ENCODE data around the gene ARSB. TPM values are rescaled to one million over a fixed set of nuclear protein-coding genes. Genes with fewer than 3 reads are reported as not detected.

ARSB gene
- total and polyA plus RNA-seq, 10 of the 15 experiments (the other 5 are each of a cell fraction or from before 2014, with no cell fraction given): 1.2 to 8.2 (median 6.1) TPM

GRCh38 chr5:78923622-78923970, 61.5 kb downstream of the ARSB start:
- TF ChIP-seq IKZF1 (conservative IDR thresholded peaks at IDR 0.05) (0 out of 2 replicates have a peak, but pooled peaks have one; percentile 1), MTA2 (IDR thresholded peaks at IDR 0.05; ENCODE audit: low read depth) (no peak)
- Histone ChIP-seq H3K4me3 (no peak overlapping the region), H4K20me1 (ENCODE audit: control insufficient read depth, insufficient read depth) (no peaks in the 10 kb centered on the region), H3K9ac (ENCODE audit: control insufficient read depth, insufficient read depth, low read length) (no peak overlapping the region), H3K4me1 (ENCODE audit: control insufficient read depth, insufficient read depth, low read length) (peaks cover 3% of the 10 kb centered on the region; the same call in 1 of the 2 replicates), H3K4me2 (ENCODE audit: control insufficient read depth, insufficient read depth) (no peak overlapping the region), H2AFZ (ENCODE audit: control insufficient read depth, low read depth, low read length) (no peak overlapping the region), H3K27ac (ENCODE audit: control insufficient read depth, insufficient read depth) (no peak overlapping the region), H3K36me3 (ENCODE audit: control insufficient read depth in 2 of 2, insufficient read depth in 2 of 2, low read length in 1 of 2) (no peaks in the 10 kb centered on the region; a peak in 1 of 4 replicates), H3K79me2 (ENCODE audit: control insufficient read depth, insufficient read depth, low read length) (no peaks in the 10 kb centered on the region), H3K9me3 (replicated peaks; ENCODE audit: control insufficient read depth, insufficient read depth, low read length) (no peaks in the 10 kb centered on the region), H3K27me3 (replicated peaks in 1 of 2; ENCODE audit: control insufficient read depth in 2 of 2, insufficient read depth in 2 of 2, low read length in 1 of 2) (no peaks in the 10 kb centered on the region)
- ChIA-PET POLR2A (interaction anchor here (1.2 kb wide), 1 partner anchor 11 kb away, joined by 4 read pairs; no protein-coding TSS in a partner anchor), SMC1A (ENCODE audit: uncharacterized antibody, unreplicated experiment) (interaction anchor here (0.9 to 3.5 kb wide), 10 partner anchors 9 to 379 kb away, joined by 3 to 18 read pairs (median 8); no protein-coding TSS in a partner anchor), RAD21 (ENCODE audit: unreplicated experiment) (interaction anchor here (0.7 to 2.0 kb wide), 7 partner anchors 12 to 209 kb away, joined by 3 to 5 read pairs (median 3); no protein-coding TSS in a partner anchor), CTCF (interaction anchor here (0.9 to 2.5 kb wide), 4 partner anchors 9 to 42 kb away, joined by 3 to 8 read pairs (median 5); no protein-coding TSS in a partner anchor)
- DNase-seq (ENCODE audit: low read depth, low spot score): no peak
- intact Hi-C loops (cut with micrococcal nuclease; ENCODE audit: unreplicated experiment): no loop called here
- peak; percentile 73 for ATAC-seq
- WGBS (ENCODE audit: insufficient coverage, insufficient replicate concordance, low lambda C conversion rate, missing lambda C conversion rate): 83% methylated on average over 1 of the region's 1 CpG
- no peak for FAIRE-seq
- no TSS peak for BruUV-seq (replicated peaks)
- in situ Hi-C loops (cut with MboI): no loop called here

GRCh38 chr5:78922879-78923621, 62.1 kb downstream of the ARSB start:
- H3K4me3 ChIP-seq: no peak overlapping the region
- intact Hi-C loops (cut with micrococcal nuclease; ENCODE audit: unreplicated experiment): no loop called here
- no peaks in the 10 kb centered on the region for H3K27me3 ChIP-seq (replicated peaks in 1 of 2; ENCODE audit: control insufficient read depth in 2 of 2, insufficient read depth in 2 of 2, low read length in 1 of 2)
- H3K79me2 ChIP-seq (ENCODE audit: control insufficient read depth, insufficient read depth, low read length): no peaks in the 10 kb centered on the region
- in situ Hi-C loops (cut with MboI): no loop called here
- H3K9ac ChIP-seq (ENCODE audit: control insufficient read depth, insufficient read depth, low read length): no peak overlapping the region
- H3K27ac ChIP-seq (ENCODE audit: control insufficient read depth, insufficient read depth): no peak overlapping the region
- H2AFZ ChIP-seq (ENCODE audit: control insufficient read depth, low read depth, low read length): no peak overlapping the region
- H3K4me2 ChIP-seq (ENCODE audit: control insufficient read depth, insufficient read depth): no peak overlapping the region
- H4K20me1 ChIP-seq (ENCODE audit: control insufficient read depth, insufficient read depth): no peaks in the 10 kb centered on the region
- no peaks in the 10 kb centered on the region; a peak in 1 of 4 replicates for H3K36me3 ChIP-seq (ENCODE audit: control insufficient read depth in 2 of 2, insufficient read depth in 2 of 2, low read length in 1 of 2)
- POLR2A ChIA-PET: interaction anchor here (1.2 kb wide), 1 partner anchor 10 kb away, joined by 4 read pairs; no protein-coding TSS in a partner anchor
- no peak for FAIRE-seq
- no peak for DNase-seq (ENCODE audit: low read depth, low spot score)
- H3K4me1 ChIP-seq (ENCODE audit: control insufficient read depth, insufficient read depth, low read length): peaks cover 3% of the 10 kb centered on the region; the same call in 1 of the 2 replicates
- SMC1A ChIA-PET (ENCODE audit: uncharacterized antibody, unreplicated experiment): interaction anchor here (0.9 to 3.5 kb wide), 11 partner anchors 9 to 602 kb away, joined by 3 to 18 read pairs (median 7); no protein-coding TSS in a partner anchor
- peak; percentile 96 for ATAC-seq
- 44% methylated on average over 8 of the region's 8 CpGs for WGBS (ENCODE audit: insufficient coverage, insufficient replicate concordance, low lambda C conversion rate, missing lambda C conversion rate)
- CTCF ChIA-PET: interaction anchor here (0.9 to 2.5 kb wide), 4 partner anchors 9 to 43 kb away, joined by 3 to 8 read pairs (median 5); no protein-coding TSS in a partner anchor
- no TSS peak for BruUV-seq (replicated peaks)
- RAD21 ChIA-PET (ENCODE audit: unreplicated experiment): interaction anchor here (0.7 to 2.0 kb wide), 8 partner anchors 12 to 210 kb away, joined by 3 to 7 read pairs (median 4); no protein-coding TSS in a partner anchor
- H3K9me3 ChIP-seq (replicated peaks; ENCODE audit: control insufficient read depth, insufficient read depth, low read length): no peaks in the 10 kb centered on the region
- TF ChIP-seq PAX5 (IDR thresholded peaks at IDR 0.05; ENCODE audit: borderline replicate concordance, low read depth, low read length) (peak; percentile 19; the same call in 1 of the 2 replicates), YY1 (IDR thresholded peaks at IDR 0.05; ENCODE audit: low read depth, low read length) (0 out of 2 replicates have a peak, but pooled peaks have one; percentile 18), CREM (IDR thresholded peaks at IDR 0.05; ENCODE audit: low read depth) (0 out of 2 replicates have a peak, but pooled peaks have one; percentile 12), ZSCAN29 (IDR thresholded peaks at IDR 0.05) (peak; percentile 94), MTA2 (IDR thresholded peaks at IDR 0.05; ENCODE audit: low read depth) (peak; percentile 14; the same call in 1 of the 2 replicates), NFIC (IDR thresholded peaks at IDR 0.05; ENCODE audit: low read depth, low read length) (no peak), EP300 (IDR thresholded peaks at IDR 0.05; ENCODE audit: borderline replicate concordance in 1 of 2, control insufficient read depth in 1 of 2, low read depth in 2 of 2, low read length in 2 of 2) (peak in 1 of 2 experiments; percentile 43; a peak in 1 of 4 replicates), RUNX3 (IDR thresholded peaks at IDR 0.05; ENCODE audit: low read length) (peak; percentile 76), CEBPB (IDR thresholded peaks at IDR 0.05; ENCODE audit: borderline replicate concordance in 1 of 2, low read depth in 2 of 2, low read length in 2 of 2) (no peak)
- TF ChIP-seq, protein P1, sequence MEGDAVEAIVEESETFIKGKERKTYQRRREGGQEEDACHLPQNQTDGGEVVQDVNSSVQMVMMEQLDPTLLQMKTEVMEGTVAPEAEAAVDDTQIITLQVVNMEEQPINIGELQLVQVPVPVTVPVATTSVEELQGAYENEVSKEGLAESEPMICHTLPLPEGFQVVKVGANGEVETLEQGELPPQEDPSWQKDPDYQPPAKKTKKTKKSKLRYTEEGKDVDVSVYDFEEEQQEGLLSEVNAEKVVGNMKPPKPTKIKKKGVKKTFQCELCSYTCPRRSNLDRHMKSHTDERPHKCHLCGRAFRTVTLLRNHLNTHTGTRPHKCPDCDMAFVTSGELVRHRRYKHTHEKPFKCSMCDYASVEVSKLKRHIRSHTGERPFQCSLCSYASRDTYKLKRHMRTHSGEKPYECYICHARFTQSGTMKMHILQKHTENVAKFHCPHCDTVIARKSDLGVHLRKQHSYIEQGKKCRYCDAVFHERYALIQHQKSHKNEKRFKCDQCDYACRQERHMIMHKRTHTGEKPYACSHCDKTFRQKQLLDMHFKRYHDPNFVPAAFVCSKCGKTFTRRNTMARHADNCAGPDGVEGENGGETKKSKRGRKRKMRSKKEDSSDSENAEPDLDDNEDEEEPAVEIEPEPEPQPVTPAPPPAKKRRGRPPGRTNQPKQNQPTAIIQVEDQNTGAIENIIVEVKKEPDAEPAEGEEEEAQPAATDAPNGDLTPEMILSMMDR (IDR thresholded peaks at IDR 0.05 in 2 of 3, conservative IDR thresholded peaks at IDR 0.05 in 1 of 3; ENCODE audit: control insufficient read depth in 2 of 3, extremely low read depth in 1 of 3, insufficient read depth in 1 of 3, low read depth in 3 of 3, low read length in 3 of 3): no peak
- TF ChIP-seq, protein P2, sequence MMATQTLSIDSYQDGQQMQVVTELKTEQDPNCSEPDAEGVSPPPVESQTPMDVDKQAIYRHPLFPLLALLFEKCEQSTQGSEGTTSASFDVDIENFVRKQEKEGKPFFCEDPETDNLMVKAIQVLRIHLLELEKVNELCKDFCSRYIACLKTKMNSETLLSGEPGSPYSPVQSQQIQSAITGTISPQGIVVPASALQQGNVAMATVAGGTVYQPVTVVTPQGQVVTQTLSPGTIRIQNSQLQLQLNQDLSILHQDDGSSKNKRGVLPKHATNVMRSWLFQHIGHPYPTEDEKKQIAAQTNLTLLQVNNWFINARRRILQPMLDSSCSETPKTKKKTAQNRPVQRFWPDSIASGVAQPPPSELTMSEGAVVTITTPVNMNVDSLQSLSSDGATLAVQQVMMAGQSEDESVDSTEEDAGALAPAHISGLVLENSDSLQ (IDR thresholded peaks at IDR 0.05): peak; percentile 32; the same call in 1 of the 2 replicates

Measured in GM12878 (cell line).